Testis (tissue), 3 donors: Measurements from ENCODE around the gene CXXC5. TPM values are rescaled to one million over a fixed set of nuclear protein-coding genes. Genes with fewer than 3 reads are reported as not detected.

ENCODE experiments used
- DNase-seq: peaks from one replicate; pipeline ENCODE4 v3.0.0-alpha.2; 2019
- H3K27ac ChIP-seq, 2 donors: fragments of 200-600 bp; sonication (generic); one replicate each; pipeline ENCODE4 v1.5.1; 2019
- H3K27me3 ChIP-seq: fragments of 200-600 bp; sonication (generic); one replicate; pipeline ENCODE4 v1.5.1; 2019
- H3K36me3 ChIP-seq: fragments of 200-600 bp; sonication (generic); one replicate; pipeline ENCODE4 v1.5.1; 2017; ENCODE audit warnings: low read depth; ENCODE audit errors: missing control alignments
- H3K4me1 ChIP-seq: fragments of 200-600 bp; sonication (generic); one replicate; pipeline ENCODE4 v1.5.1; 2019
- H3K4me3 ChIP-seq, 2 donors: fragments of 200-600 bp; sonication (generic); one replicate each; pipeline ENCODE4 v1.5.1; 2017 to 2019
- H3K9me3 ChIP-seq: fragments of 200-600 bp; sonication (generic); one replicate; pipeline ENCODE4 v1.5.1; 2017
- POLR2A ChIP-seq: fragments of 450-650 bp; IDR thresholded peaks from one replicate; pipeline ENCODE4 v1.6.1; 2017; ENCODE audit warnings: antibody characterized with exemption, mild to moderate bottlenecking, moderate library complexity
- WGBS, 2 donors: methylation state at CpG; one replicate each; pipeline ENCODE4 v1.1.5; 2018; 5-methylcytosine and 5-hydroxymethylcytosine counted together
- intact Hi-C: fragments of 100-400 bp; cut with DNase I; formaldehyde crosslinking; loops from one replicate; pipeline ENCODE4 v1.15.1; 2023; ENCODE audit warnings: low total_unique reads
- polyA plus RNA-seq: library from polyadenylated mRNA; stranded (reverse); fragments of 350-450 nt; fragmentation: Illumina TruSeq; extraction: RNeasy Lipid Tissue Mini Kit (QIAGEN cat#74804); gene quantifications from one replicate; pipeline ENCODE4 v1.2.3, GENCODE V29; 2014; ENCODE audit warnings: low read depth, low replicate concordance; ENCODE audit not compliant: insufficient read depth
- total RNA-seq, 2 donors: library from RNA; depleted of rRNA; stranded (reverse); fragments of >200 nt; gene quantifications; one replicate each; pipeline ENCODE4 v1.2.3, GENCODE V29; 2016
- TF ChIP-seq, protein P1 (sequence below), 3 experiments: fragments of 450-650 bp in 2 of 3; fragments of 200-600 bp in 1 of 3; sonication (generic) in 1 of 3; IDR thresholded peaks; one replicate each; pipeline ENCODE4 v1.5.1; 2016 to 2019; ENCODE audit warnings: antibody characterized with exemption in 3 of 3, mild to moderate bottlenecking in 2 of 3, moderate library complexity in 1 of 3

Gene CXXC5
- total and polyA plus RNA-seq, 3 donors from 2014 or later: 71.1 to 94.7 (median 78.3) TPM

DNA sequence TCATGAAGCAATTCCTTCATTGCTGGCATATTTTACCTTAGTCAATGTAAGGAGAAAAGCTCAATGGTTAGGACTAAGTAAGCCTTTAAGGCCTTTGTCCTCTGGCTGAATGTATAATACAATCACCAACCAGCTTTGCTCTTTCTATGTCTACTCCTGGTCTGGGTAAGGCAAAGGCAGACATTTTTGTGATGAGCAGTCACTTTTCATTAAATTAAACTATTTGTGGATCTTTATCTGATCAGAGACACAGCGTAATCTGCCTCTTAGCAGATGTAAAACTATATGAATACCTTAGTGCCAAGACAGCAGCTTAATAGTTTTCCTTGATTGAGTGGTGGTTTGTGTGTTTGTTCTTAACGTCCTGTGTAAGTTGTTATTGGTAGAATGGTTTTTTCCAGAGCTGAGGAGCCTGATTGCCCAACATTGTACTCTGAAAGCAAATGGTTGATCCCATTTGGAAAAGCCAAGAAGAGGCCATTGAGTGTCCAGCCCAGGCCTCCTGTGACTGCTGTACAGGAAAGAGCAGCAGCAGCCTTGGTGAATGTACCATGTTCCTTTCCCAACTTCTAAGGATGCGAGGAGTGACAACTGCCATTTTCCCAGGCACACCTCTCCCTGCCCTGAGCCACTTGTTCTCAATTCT, 16.5 kb upstream of the CXXC5 start:
- DNase-seq: no peak
- H3K9me3 ChIP-seq: no peaks in the 10 kb centered on the region
- H3K27me3 ChIP-seq: no peaks in the 10 kb centered on the region
- intact Hi-C loops: loop anchor here (5.0 to 10.0 kb wide), 2 partner anchors 63 to 136 kb away; no protein-coding TSS in a partner anchor
- H3K27ac ChIP-seq: no peak overlapping the region
- peaks cover 33% of the 10 kb centered on the region for H3K4me1 ChIP-seq
- TF ChIP-seq POLR2A: no peak
- TF ChIP-seq, protein P1, sequence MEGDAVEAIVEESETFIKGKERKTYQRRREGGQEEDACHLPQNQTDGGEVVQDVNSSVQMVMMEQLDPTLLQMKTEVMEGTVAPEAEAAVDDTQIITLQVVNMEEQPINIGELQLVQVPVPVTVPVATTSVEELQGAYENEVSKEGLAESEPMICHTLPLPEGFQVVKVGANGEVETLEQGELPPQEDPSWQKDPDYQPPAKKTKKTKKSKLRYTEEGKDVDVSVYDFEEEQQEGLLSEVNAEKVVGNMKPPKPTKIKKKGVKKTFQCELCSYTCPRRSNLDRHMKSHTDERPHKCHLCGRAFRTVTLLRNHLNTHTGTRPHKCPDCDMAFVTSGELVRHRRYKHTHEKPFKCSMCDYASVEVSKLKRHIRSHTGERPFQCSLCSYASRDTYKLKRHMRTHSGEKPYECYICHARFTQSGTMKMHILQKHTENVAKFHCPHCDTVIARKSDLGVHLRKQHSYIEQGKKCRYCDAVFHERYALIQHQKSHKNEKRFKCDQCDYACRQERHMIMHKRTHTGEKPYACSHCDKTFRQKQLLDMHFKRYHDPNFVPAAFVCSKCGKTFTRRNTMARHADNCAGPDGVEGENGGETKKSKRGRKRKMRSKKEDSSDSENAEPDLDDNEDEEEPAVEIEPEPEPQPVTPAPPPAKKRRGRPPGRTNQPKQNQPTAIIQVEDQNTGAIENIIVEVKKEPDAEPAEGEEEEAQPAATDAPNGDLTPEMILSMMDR (IDR thresholded peaks at IDR 0.05): no peak
- H3K4me3 ChIP-seq: no peak overlapping the region
- WGBS, 2 donors: 82 to 85% methylated on average over 3 of the region's 3 CpGs
- H3K36me3 ChIP-seq: no peaks in the 10 kb centered on the region

DNA sequence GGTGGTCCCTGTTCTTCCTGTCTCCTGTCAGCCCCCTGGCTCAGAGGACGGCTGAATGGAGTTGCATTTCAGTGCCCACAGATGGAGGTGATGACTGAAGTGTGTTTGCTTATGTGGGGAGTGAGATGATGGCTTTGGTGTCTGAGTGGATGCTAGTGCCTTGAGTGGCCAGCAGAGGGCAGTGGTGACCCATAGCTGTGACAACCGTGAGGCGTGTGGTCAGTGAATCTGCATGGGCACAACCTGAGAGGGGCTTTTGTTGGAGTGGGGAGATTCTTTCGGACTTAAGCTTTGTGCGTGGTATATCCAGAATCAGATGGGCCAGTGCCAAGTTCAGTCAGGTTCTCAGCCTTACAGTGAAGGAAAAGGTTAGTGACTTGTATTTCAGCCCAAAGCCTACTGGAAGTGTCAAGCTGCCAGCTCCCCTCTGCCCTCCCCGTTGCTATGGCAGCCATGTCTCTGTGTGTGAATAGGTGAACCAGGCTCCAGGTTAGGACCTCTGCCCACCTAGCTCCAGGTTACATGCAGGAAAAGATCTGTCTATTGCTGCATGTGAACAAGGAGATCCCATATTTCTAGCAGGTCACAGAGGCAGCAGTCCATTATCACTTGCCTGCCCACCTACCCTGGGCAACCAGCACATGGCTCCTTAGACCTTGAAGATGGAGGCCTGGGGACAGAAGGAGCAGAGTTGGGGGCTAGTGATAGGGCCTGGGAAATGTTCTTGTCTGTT, 14.7 kb upstream of the CXXC5 start:
- intact Hi-C loops: loop anchor here (5.0 to 10.0 kb wide), 2 partner anchors 61 to 134 kb away; no protein-coding TSS in a partner anchor
- peak; percentile 76 for DNase-seq
- H3K27me3 ChIP-seq: no peaks in the 10 kb centered on the region
- no peak overlapping the region for H3K4me3 ChIP-seq
- H3K27ac ChIP-seq: no peak overlapping the region
- peaks cover 48% of the 10 kb centered on the region for H3K4me1 ChIP-seq
- WGBS, 2 donors: 29 to 42% methylated on average over 6 of the region's 6 CpGs
- TF ChIP-seq POLR2A: no peak
- TF ChIP-seq, protein P1 (IDR thresholded peaks at IDR 0.05): peak; percentile 93 to 96 (median 95)
- no peaks in the 10 kb centered on the region for H3K9me3 ChIP-seq
- no peaks in the 10 kb centered on the region for H3K36me3 ChIP-seq

DNA sequence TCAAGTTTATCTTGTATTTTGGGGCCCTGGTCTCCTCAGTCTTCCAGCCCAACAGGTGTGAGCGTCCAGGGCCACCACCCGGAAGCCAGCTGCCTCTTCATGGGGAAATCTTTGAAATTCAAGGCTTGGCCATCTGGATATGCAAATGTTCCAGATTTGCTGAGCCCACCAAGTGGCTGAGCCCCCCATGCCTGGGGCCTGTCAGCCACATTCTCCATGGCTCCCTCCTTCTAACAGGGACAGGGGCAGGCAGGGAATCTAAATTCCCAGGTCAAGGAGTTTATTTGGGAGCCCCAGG, 14.2 kb upstream of the CXXC5 start:
- H3K36me3 ChIP-seq: no peaks in the 10 kb centered on the region
- H3K9me3 ChIP-seq: no peaks in the 10 kb centered on the region
- no peaks in the 10 kb centered on the region for H3K27me3 ChIP-seq
- peak; percentile 11 for DNase-seq
- no peak for TF ChIP-seq POLR2A
- TF ChIP-seq, protein P1 (IDR thresholded peaks at IDR 0.05): no peak
- intact Hi-C loops: loop anchor here (5.0 to 10.0 kb wide), 2 partner anchors 61 to 133 kb away; no protein-coding TSS in a partner anchor
- H3K27ac ChIP-seq: no peak overlapping the region
- 70 to 74% methylated on average over 2 of the region's 2 CpGs for WGBS, 2 donors
- H3K4me3 ChIP-seq: no peak overlapping the region
- H3K4me1 ChIP-seq: peaks cover 53% of the 10 kb centered on the region

DNA sequence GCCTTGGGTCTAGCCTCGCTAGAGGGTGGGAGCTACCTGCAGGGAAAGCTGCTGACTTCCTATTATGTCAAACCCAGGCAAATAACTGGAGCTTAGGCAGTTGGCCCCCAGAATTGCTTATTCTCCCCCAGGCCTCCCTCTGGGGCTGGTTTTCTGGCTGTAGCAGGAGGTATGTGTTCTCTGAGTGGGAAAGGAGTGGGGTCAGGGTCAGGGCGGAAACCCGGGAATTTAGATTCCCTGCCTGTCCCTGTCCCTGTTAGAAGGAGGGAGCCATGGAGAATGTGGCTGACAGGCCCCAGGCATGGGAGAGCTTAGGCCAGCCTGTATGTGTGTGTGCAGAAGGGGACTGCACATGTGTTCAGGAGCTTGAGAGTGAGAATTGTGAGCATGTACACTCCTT, 13.6 kb upstream of the CXXC5 start:
- peak; percentile 13 for DNase-seq
- Histone ChIP-seq H3K27ac (no peak overlapping the region), H3K4me3 (no peak overlapping the region), H3K9me3 (no peaks in the 10 kb centered on the region), H3K36me3 (no peaks in the 10 kb centered on the region), H3K4me1 (peaks cover 56% of the 10 kb centered on the region), H3K27me3 (no peaks in the 10 kb centered on the region)
- intact Hi-C loops: loop anchor here (5.0 to 10.0 kb wide), 2 partner anchors 60 to 133 kb away; no protein-coding TSS in a partner anchor
- WGBS, 2 donors: 53 to 67% methylated on average over 3 of the region's 3 CpGs
- TF ChIP-seq, protein P1 (IDR thresholded peaks at IDR 0.05): no peak
- no peak for TF ChIP-seq POLR2A
